Stomach (tissue), 9 donors: ENCODE data around the gene CLEC16A. TPM values are rescaled to one million over a fixed set of nuclear protein-coding genes. Genes with fewer than 3 reads are reported as not detected.

Experiments
- DNase-seq, 2 donors: peaks; one replicate each; pipeline versions ENCODE4 v3.0.0 to v3.0.0-alpha.2; 2013 to 2019
- H3K27ac ChIP-seq, 5 donors: fragments of 200-600 bp in 4 of 5; sonication (generic) in 4 of 5; one replicate each; pipeline ENCODE4 v1.5.1; 2013 to 2019; ENCODE audit warnings: mild to moderate bottlenecking in 1 of 5, moderate library complexity in 1 of 5
- H3K27me3 ChIP-seq, 3 donors: fragments of 200-600 bp; sonication (generic); one replicate each; pipeline ENCODE4 v1.5.1; 2017 to 2019; ENCODE audit warnings: mixed run types in 1 of 3
- H3K36me3 ChIP-seq, 4 donors: fragments of 200-600 bp; sonication (generic); 1 replicate in 3 of 4; 2 replicates in 1 of 4; pipeline ENCODE4 v1.5.1; 2016 to 2019
- H3K4me1 ChIP-seq, 4 donors: fragments of 200-600 bp; sonication (generic); one replicate each; pipeline ENCODE4 v1.5.1; 2016 to 2019
- H3K4me3 ChIP-seq, 4 donors: fragments of 200-600 bp; sonication (generic) in 3 of 4; one replicate each; pipeline ENCODE4 v1.5.1; 2016 to 2019; ENCODE audit warnings: mild to moderate bottlenecking in 1 of 4
- H3K9me3 ChIP-seq, 4 donors: fragments of 200-600 bp; sonication (generic); one replicate each; pipeline ENCODE4 v1.5.1; 2016 to 2019
- CTCF ChIP-seq, 7 experiments: fragments of 450-650 bp in 4 of 7; fragments of 200-600 bp in 3 of 7; sonication (generic) in 3 of 7; IDR thresholded peaks; one replicate each; pipeline ENCODE4 v1.5.1; 2016 to 2019; ENCODE audit warnings: antibody characterized with exemption in 7 of 7, control low read depth in 2 of 7, mild to moderate bottlenecking in 1 of 7
- EP300 ChIP-seq: sonication (generic); formaldehyde crosslinking; IDR thresholded peaks from one replicate; pipeline ENCODE4 v1.6.1; 2017; ENCODE audit warnings: antibody characterized with exemption
- POLR2A ChIP-seq, 4 donors: fragments of 450-650 bp; IDR thresholded peaks; one replicate each; pipeline ENCODE4 v1.6.1; 2016; ENCODE audit warnings: antibody characterized with exemption in 4 of 4, control low read depth in 2 of 4, mild to moderate bottlenecking in 1 of 4, moderate library complexity in 1 of 4
- POLR2AphosphoS5 ChIP-seq, 3 donors: sonication (generic); formaldehyde crosslinking; IDR thresholded peaks; one replicate each; pipeline ENCODE4 v1.6.1; 2016; ENCODE audit warnings: antibody characterized with exemption in 3 of 3
- WGBS, 5 donors: extraction: QIAGEN DNeasy Blood & Tissue Kit in 3 of 5; methylation state at CpG; one replicate each; pipeline versions ENCODE4 v1.1.5 to v1.1.7; 2013 to 2018; 5-methylcytosine and 5-hydroxymethylcytosine counted together
- intact Hi-C: fragments of 100-400 bp; cut with DNase I; formaldehyde crosslinking; loops from one replicate; pipeline ENCODE4 v1.15.1; 2023; ENCODE audit warnings: low total_unique reads
- polyA plus RNA-seq, 3 donors: library from polyadenylated mRNA; stranded (reverse); fragments of 200-250 nt; gene quantifications; one replicate each; pipeline ENCODE4 v1.2.3, GENCODE V29; 2013
- total RNA-seq, 5 donors: library from RNA; depleted of rRNA; stranded (reverse); fragments of >200 nt; gene quantifications; one replicate each; pipeline versions ENCODE4 v1.1.0 to v1.2.3, GENCODE V29; 2014 to 2016
- donor health status: healthy with polysubstance abuse.
- donor health status: Bipolar disorder and iron deficiency.
- donor health status: healthy.

CLEC16A gene
- total and polyA plus RNA-seq, 8 donors, result 5.8 to 176 (median 21.8) TPM

- intact Hi-C loops, result no loop called here
- peaks cover 0 to 32% (median 16%) of the 10 kb centered on the region in 4 donors for H3K4me1 ChIP-seq
- no peak for DNase-seq
- H3K27ac ChIP-seq, result no peak overlapping the region
- no peaks in the 10 kb centered on the region for H3K27me3 ChIP-seq
- no peaks in the 10 kb centered on the region for H3K9me3 ChIP-seq
- WGBS, 5 donors, result 77 to 92% (median 86%) methylated on average over 5 of the region's 5 CpGs
- H3K36me3 ChIP-seq, result peaks cover 0 to 4% (median 0%) of the 10 kb centered on the region in 4 donors
- TF ChIP-seq EP300 (no peak), CTCF (IDR thresholded peaks at IDR 0.05) (no peak), POLR2AphosphoS5 (IDR thresholded peaks at IDR 0.05) (no peak), POLR2A (IDR thresholded peaks at IDR 0.05) (no peak)
- H3K4me3 ChIP-seq, result no peak overlapping the region
These were observed 204.8 kb downstream of the CLEC16A start for GRCh38 chr16:11149011-11149616.

- peaks cover 0 to 4% (median 0%) of the 10 kb centered on the region in 4 donors for H3K36me3 ChIP-seq
- WGBS, 5 donors, result 95 to 98% (median 97%) methylated on average over 5 of the region's 5 CpGs
- TF ChIP-seq EP300 (no peak), POLR2A (IDR thresholded peaks at IDR 0.05) (no peak), POLR2AphosphoS5 (IDR thresholded peaks at IDR 0.05) (no peak), CTCF (IDR thresholded peaks at IDR 0.05) (no peak)
- no peaks in the 10 kb centered on the region for H3K27me3 ChIP-seq
- peaks cover 0 to 32% (median 16%) of the 10 kb centered on the region in 4 donors for H3K4me1 ChIP-seq
- intact Hi-C loops, result no loop called here
- DNase-seq, result no peak
- no peaks in the 10 kb centered on the region for H3K9me3 ChIP-seq
- H3K4me3 ChIP-seq, result no peak overlapping the region
- H3K27ac ChIP-seq, result no peak overlapping the region
These were observed 205.8 kb downstream of the CLEC16A start for GRCh38 chr16:11150190-11150589.

- Histone ChIP-seq H3K4me1 (peaks cover 0 to 32% (median 16%) of the 10 kb centered on the region in 4 donors), H3K36me3 (peaks cover 0 to 4% (median 0%) of the 10 kb centered on the region in 4 donors), H3K27me3 (no peaks in the 10 kb centered on the region), H3K27ac (no peak overlapping the region), H3K4me3 (no peak overlapping the region), H3K9me3 (no peaks in the 10 kb centered on the region)
- 76 to 92% (median 88%) methylated on average over 9 of the region's 9 CpGs for WGBS, 5 donors
- no peak for DNase-seq
- intact Hi-C loops, result no loop called here
- TF ChIP-seq EP300 (no peak), POLR2A (IDR thresholded peaks at IDR 0.05) (no peak), POLR2AphosphoS5 (IDR thresholded peaks at IDR 0.05) (no peak)
These were observed 207.0 kb downstream of the CLEC16A start for GRCh38 chr16:11151156-11151884.

- no peak for DNase-seq
- intact Hi-C loops, result no loop called here
- 85 to 92% (median 90%) methylated on average over 12 of the region's 12 CpGs for WGBS, 5 donors
- peaks cover 0 to 4% (median 0%) of the 10 kb centered on the region in 4 donors for H3K36me3 ChIP-seq
- H3K27me3 ChIP-seq, result no peaks in the 10 kb centered on the region
- peaks cover 0 to 32% (median 14%) of the 10 kb centered on the region in 4 donors for H3K4me1 ChIP-seq
- no peaks in the 10 kb centered on the region for H3K9me3 ChIP-seq
- H3K4me3 ChIP-seq, result no peak overlapping the region
- H3K27ac ChIP-seq, result no peak overlapping the region
- no peak for TF ChIP-seq EP300
- no peak for TF ChIP-seq POLR2AphosphoS5 (IDR thresholded peaks at IDR 0.05)
These were observed 207.7 kb downstream of the CLEC16A start for GRCh38 chr16:11151885-11152629.

GRCh38 chr16:11152677-11153331, 208.4 kb downstream of the CLEC16A start:
- intact Hi-C loops, result no loop called here
- peaks cover 0 to 4% (median 0%) of the 10 kb centered on the region in 4 donors for H3K36me3 ChIP-seq
- WGBS, 5 donors, result 57 to 69% (median 68%) methylated on average over 17 of the region's 17 CpGs
- no peak for TF ChIP-seq POLR2AphosphoS5 (IDR thresholded peaks at IDR 0.05)
- no peak for TF ChIP-seq POLR2A (IDR thresholded peaks at IDR 0.05)
- TF ChIP-seq CTCF (IDR thresholded peaks at IDR 0.05), result no peak
- TF ChIP-seq EP300, result no peak
- peaks cover 0 to 25% (median 8%) of the 10 kb centered on the region in 4 donors for H3K4me1 ChIP-seq
- H3K9me3 ChIP-seq, result no peaks in the 10 kb centered on the region
- no peak for DNase-seq
- no peak overlapping the region for H3K4me3 ChIP-seq
- no peak overlapping the region for H3K27ac ChIP-seq
- H3K27me3 ChIP-seq, result no peaks in the 10 kb centered on the region
